ENCODE results near the gene SDC4.

The SDC4 gene

GRCh38 chr20:45316150-45317080, 31.8 kb downstream of the SDC4 start:
- FAIRE-seq, result no peak

GRCh38 chr20:45315672-45316071, 32.6 kb downstream of the SDC4 start:
- FAIRE-seq, result no peak

- no peak for FAIRE-seq
These were observed 34.3 kb downstream of the SDC4 start for GRCh38 chr20:45313943-45314342.

GRCh38 chr20:45313065-45313695, 35.0 kb downstream of the SDC4 start:
- FAIRE-seq, result no peak

- FAIRE-seq, result no peak
These were observed 36.0 kb downstream of the SDC4 start for GRCh38 chr20:45312241-45312640.

- no peak for FAIRE-seq
These were observed 36.5 kb downstream of the SDC4 start for GRCh38 chr20:45311589-45312211.

- FAIRE-seq, result no peak
These were observed 39.1 kb downstream of the SDC4 start for GRCh38 chr20:45309075-45309474.

- no peak for FAIRE-seq
These were observed 40.0 kb downstream of the SDC4 start, which contains the start of gene MATN4 for GRCh38 chr20:45308117-45308778. TSS of gene MATN4 (minus strand) at chr20:45308299. CDS start at chr20:45305582, 2,717 bp downstream.

- no peak for FAIRE-seq
These were observed 41.1 kb downstream of the SDC4 start for GRCh38 chr20:45307076-45307640.

- no peak for FAIRE-seq
These were observed 41.7 kb downstream of the SDC4 start, which contains the start of gene RBPJL for GRCh38 chr20:45306431-45306982. TSS of gene RBPJL (plus strand) at chr20:45306840. CDS start at chr20:45306923, 83 bp downstream.

GRCh38 chr20:45305262-45305661, 43.0 kb downstream of the SDC4 start:
- FAIRE-seq, result no peak

- no peak for FAIRE-seq
These were observed 43.7 kb downstream of the SDC4 start for GRCh38 chr20:45304464-45304999.

- no peak for FAIRE-seq
These were observed 44.4 kb downstream of the SDC4 start for GRCh38 chr20:45303586-45304463.

- no peak for FAIRE-seq
These were observed 46.4 kb downstream of the SDC4 start for GRCh38 chr20:45301824-45302271.

GRCh38 chr20:45300961-45301360, 47.3 kb downstream of the SDC4 start:
- FAIRE-seq, result no peak

GRCh38 chr20:45299786-45300185, 48.4 kb downstream of the SDC4 start:
- FAIRE-seq, result no peak

- no peak for FAIRE-seq
These were observed 50.3 kb downstream of the SDC4 start for GRCh38 chr20:45297786-45298497.

- no peak for FAIRE-seq
These were observed 53.6 kb downstream of the SDC4 start for GRCh38 chr20:45294659-45295058.

GRCh38 chr20:45294003-45294368, 54.2 kb downstream of the SDC4 start:
- no peak for FAIRE-seq
